Neutrophil (primary cell): ENCODE measurements around the gene HOXC4.
"Not testable (repeated sequence)": the region's sequence is repeated elsewhere in the genome, so short reads cannot be mapped to it uniquely, and the experiment has no call there.

Experiments
- H3K27ac ChIP-seq: fragments of 200-600 bp; sonication (generic); 2 replicates; pipeline ENCODE4 v1.5.1; 2016; ENCODE audit warnings: mild to moderate bottlenecking, moderate library complexity
- H3K27me3 ChIP-seq: fragments of 200-600 bp; sonication (generic); 2 replicates; pipeline ENCODE4 v1.6.0; 2016; ENCODE audit warnings: mild to moderate bottlenecking
- H3K36me3 ChIP-seq: fragments of 200-600 bp; sonication (generic); 2 replicates; pipeline ENCODE4 v1.5.1; 2017
- H3K4me1 ChIP-seq, 2 experiments: fragments of 200-600 bp in 1 of 2; sonication (generic) in 1 of 2; 1 replicate in 1 of 2; 2 replicates in 1 of 2; pipeline versions ENCODE4 v1.5.1 to v1.6.1; 2013 to 2016; ENCODE audit warnings: low read depth in 1 of 2, low read length in 1 of 2, mild to moderate bottlenecking in 1 of 2, moderate library complexity in 1 of 2; ENCODE audit not compliant: control insufficient read depth in 1 of 2, insufficient read depth in 1 of 2
- H3K4me3 ChIP-seq, 2 experiments: fragments of 200-600 bp in 1 of 2; sonication (generic) in 1 of 2; 1 replicate in 1 of 2; 2 replicates in 1 of 2; pipeline ENCODE4 v1.5.1; 2013 to 2016; ENCODE audit warnings: low read depth in 1 of 2, low read length in 1 of 2, mild to moderate bottlenecking in 1 of 2, moderate library complexity in 1 of 2
- H3K9me3 ChIP-seq: fragments of 200-600 bp; sonication (generic); 2 replicates; pipeline ENCODE4 v1.5.1; 2016
- CTCF ChIP-seq: fragments of 200-600 bp; sonication (generic); IDR thresholded peaks from 2 replicates; pipeline ENCODE4 v1.5.1; 2016; ENCODE audit warnings: antibody characterized with exemption

HOXC4 gene

GRCh38 chr12:54081053-54081514 lies 27.4 kb downstream of the HOXC4 start:
- not testable (repeated sequence) for H3K9me3 ChIP-seq, H3K36me3 ChIP-seq, H3K27ac ChIP-seq, H3K4me1 ChIP-seq, H3K4me3 ChIP-seq
- H3K27me3 ChIP-seq = peaks cover 98% of the 10 kb centered on the region

- H3K27me3 ChIP-seq = peaks cover 98% of the 10 kb centered on the region
- H3K4me1 ChIP-seq, H3K9me3 ChIP-seq, H3K36me3 ChIP-seq, H3K4me3 ChIP-seq, H3K27ac ChIP-seq: not testable (repeated sequence)
Observed at GRCh38 chr12:54081581-54082396, 28.2 kb downstream of the HOXC4 start.

- Histone ChIP-seq H3K9me3 (no peaks in the 10 kb centered on the region), H3K27me3 (peaks cover 98% of the 10 kb centered on the region), H3K36me3 (no peaks in the 10 kb centered on the region), H3K4me3 (no peak overlapping the region), H3K4me1 (no peaks in the 10 kb centered on the region), H3K27ac (no peak overlapping the region)
- TF ChIP-seq CTCF = no peak
Observed at GRCh38 chr12:54082397-54082892, 28.8 kb downstream of the HOXC4 start.

GRCh38 chr12:54088011-54088410 lies 34.4 kb downstream of the HOXC4 start:
- not testable (repeated sequence) for H3K9me3 ChIP-seq, H3K36me3 ChIP-seq, H3K4me3 ChIP-seq, H3K27ac ChIP-seq, H3K4me1 ChIP-seq
- peaks cover 97% of the 10 kb centered on the region for H3K27me3 ChIP-seq

GRCh38 chr12:54089465-54089864 lies 35.8 kb downstream of the HOXC4 start:
- not testable (repeated sequence) for H3K9me3 ChIP-seq, H3K27ac ChIP-seq, H3K4me3 ChIP-seq, H3K4me1 ChIP-seq, H3K36me3 ChIP-seq
- H3K27me3 ChIP-seq = peaks cover 97% of the 10 kb centered on the region

- peaks cover 96% of the 10 kb centered on the region for H3K27me3 ChIP-seq
- H3K4me3 ChIP-seq, H3K4me1 ChIP-seq, H3K27ac ChIP-seq, H3K9me3 ChIP-seq, H3K36me3 ChIP-seq: not testable (repeated sequence)
Observed at GRCh38 chr12:54090312-54090711, 36.7 kb downstream of the HOXC4 start.

GRCh38 chr12:54092943-54093342 lies 39.3 kb downstream of the HOXC4 start:
- not testable (repeated sequence) for H3K27ac ChIP-seq, H3K9me3 ChIP-seq, H3K4me3 ChIP-seq, H3K4me1 ChIP-seq, H3K36me3 ChIP-seq
- H3K27me3 ChIP-seq = peaks cover 94% of the 10 kb centered on the region

GRCh38 chr12:54095928-54096327 lies 42.3 kb downstream of the HOXC4 start:
- peaks cover 85% of the 10 kb centered on the region for H3K27me3 ChIP-seq
- H3K36me3 ChIP-seq, H3K4me1 ChIP-seq, H3K9me3 ChIP-seq, H3K27ac ChIP-seq, H3K4me3 ChIP-seq: not testable (repeated sequence)

- not testable (repeated sequence) for H3K9me3 ChIP-seq, H3K4me3 ChIP-seq, H3K4me1 ChIP-seq, H3K27ac ChIP-seq, H3K36me3 ChIP-seq
- peaks cover 82% of the 10 kb centered on the region for H3K27me3 ChIP-seq
Observed at GRCh38 chr12:54098644-54099043, 45.0 kb downstream of the HOXC4 start.

GRCh38 chr12:54100588-54100987 lies 47.0 kb downstream of the HOXC4 start:
- H3K27ac ChIP-seq, H3K36me3 ChIP-seq, H3K4me1 ChIP-seq, H3K4me3 ChIP-seq, H3K9me3 ChIP-seq: not testable (repeated sequence)
- peaks cover 83% of the 10 kb centered on the region for H3K27me3 ChIP-seq

- H3K36me3 ChIP-seq, H3K9me3 ChIP-seq: not testable (repeated sequence)
Observed at GRCh38 chr12:54102223-54102622, 48.6 kb downstream of the HOXC4 start.

GRCh38 chr12:54103827-54104226 lies 50.2 kb downstream of the HOXC4 start:
- H3K36me3 ChIP-seq, H3K4me3 ChIP-seq, H3K9me3 ChIP-seq, H3K27ac ChIP-seq, H3K4me1 ChIP-seq: not testable (repeated sequence)
- H3K27me3 ChIP-seq = peaks cover 93% of the 10 kb centered on the region

More at GRCh38 chr12:54102223-54102622, 48.6 kb downstream of the HOXC4 start:
- H3K27me3 ChIP-seq = peaks cover 83% of the 10 kb centered on the region
- not testable (repeated sequence) for H3K4me3 ChIP-seq, H3K27ac ChIP-seq, H3K4me1 ChIP-seq
